HCT116 (cell line): ENCODE measurements around the gene GMIP. TPM values are rescaled to one million over a fixed set of nuclear protein-coding genes. Genes with fewer than 3 reads are reported as not detected.

ENCODE experiments used
- ATAC-seq: fragments of 200-7000 bp; cut with Tn5 transposase; 2 replicates; pipeline ENCODE4 v1.9.1; 2020; ENCODE audit warnings: mild to moderate bottlenecking, moderate library complexity
- BruUV-seq: library from RNA; stranded (reverse); fragments of 400-500 nt; replicated peaks from 2 replicates; lab custom pipeline; 2021; lab: Mats Ljungman, UMichigan
- CTCF ChIA-PET: fragments of 300-600 bp; sonication (Branson Sonifier 250); formaldehyde crosslinking; loops from one replicate; lab custom pipeline; 2021; ENCODE audit warnings: antibody characterized with exemption; lab: Charles Lee
- POLR2A ChIA-PET: fragments of 300-600, 350-600 bp; sonication (Branson Sonifier 250); formaldehyde crosslinking; loops from one replicate; lab custom pipeline; 2021; ENCODE audit warnings: antibody characterized with exemption; lab: Charles Lee
- RAD21 ChIA-PET, 2 experiments: fragments of 300-600 bp; sonication (Branson Sonifier 250); formaldehyde crosslinking; loops; one replicate each; lab custom pipeline; 2023; ENCODE audit warnings: low total read pairs in 2 of 2; ENCODE audit not compliant: uncharacterized antibody in 2 of 2, unreplicated experiment in 2 of 2, low non-redundant PET in 1 of 2; lab: Charles Lee
- DNase-seq: peaks from one replicate; pipeline ENCODE4 v3.0.0-alpha.2; 2010; ENCODE audit warnings: low read depth, low spot score
- H2AFZ ChIP-seq: fragments of 200-600 bp; shearing (Covaris generic), sonication (generic); 2 replicates; pipeline ENCODE4 v1.6.1; 2017; ENCODE audit warnings: low read depth, mixed run types, mixed read lengths, antibody characterized with exemption, low read length; ENCODE audit not compliant: poor library complexity, severe bottlenecking
- H3K27ac ChIP-seq: 2 replicates; pipeline ENCODE4 v1.5.1; 2012; ENCODE audit warnings: low read depth, low read length
- H3K27me3 ChIP-seq: fragments of 200-600 bp; sonication (generic); 2 replicates; pipeline ENCODE4 v1.6.1; 2016; ENCODE audit warnings: mixed run types, low read length, mixed read lengths; ENCODE audit not compliant: insufficient read depth
- H3K36me3 ChIP-seq, 2 experiments: fragments of 200-500 bp in 1 of 2; fragments of 200-600 bp in 1 of 2; sonication (Bioruptor generic) in 1 of 2; sonication (generic) in 1 of 2; 2 replicates each; pipeline versions ENCODE4 v1.5.1 to v1.6.1; 2014 to 2016; ENCODE audit warnings: low read length in 2 of 2, inconsistent platforms in 1 of 2, mixed read lengths in 1 of 2, mixed run types in 1 of 2; ENCODE audit not compliant: insufficient read depth in 2 of 2, control insufficient read depth in 1 of 2
- H3K4me1 ChIP-seq, 2 experiments: fragments of 200-600 bp in 1 of 2; sonication (generic) in 1 of 2; 2 replicates each; pipeline versions ENCODE4 v1.5.1 to v1.6.1; 2012 to 2017; ENCODE audit warnings: low read length in 2 of 2, inconsistent platforms in 1 of 2, mild to moderate bottlenecking in 1 of 2, mixed read lengths in 1 of 2, mixed run types in 1 of 2, moderate library complexity in 1 of 2; ENCODE audit not compliant: insufficient read depth in 2 of 2, control insufficient read depth in 1 of 2
- H3K4me2 ChIP-seq: fragments of 200-600 bp; sonication (generic); 2 replicates; pipeline ENCODE4 v1.6.1; 2017; ENCODE audit warnings: mixed run types, low read length, mixed read lengths
- H3K4me3 ChIP-seq, 2 experiments: fragments of 200-600 bp in 1 of 2; sonication (generic) in 1 of 2; replicated peaks in 1 of 2; 2 replicates each; pipeline ENCODE4 v1.5.1; 2011 to 2016; ENCODE audit warnings: low read length in 2 of 2, control low read depth in 1 of 2, low read depth in 1 of 2, mild to moderate bottlenecking in 1 of 2, mixed read lengths in 1 of 2, mixed run types in 1 of 2
- H3K79me2 ChIP-seq: fragments of 200-600 bp; sonication (generic); 2 replicates; pipeline ENCODE4 v1.6.1; 2017; ENCODE audit warnings: mild to moderate bottlenecking, mixed run types, low read length, moderate library complexity, mixed read lengths; ENCODE audit not compliant: insufficient read depth
- H3K9ac ChIP-seq: fragments of 200-600 bp; sonication (generic); 2 replicates; pipeline ENCODE4 v1.6.1; 2016; ENCODE audit warnings: low read length, mixed read lengths
- H3K9me2 ChIP-seq: fragments of 200-600 bp; sonication (generic), shearing (Covaris generic); 2 replicates; pipeline ENCODE4 v1.6.1; 2017; ENCODE audit warnings: mixed run types, mild to moderate bottlenecking, moderate library complexity; ENCODE audit not compliant: insufficient read depth
- H3K9me3 ChIP-seq, 2 experiments: fragments of 200-500 bp in 1 of 2; fragments of 200-600 bp in 1 of 2; sonication (Bioruptor generic) in 1 of 2; sonication (generic) in 1 of 2; 2 replicates each; pipeline ENCODE4 v1.6.1; 2014 to 2017; ENCODE audit warnings: low read length in 2 of 2, mixed read lengths in 2 of 2, inconsistent platforms in 1 of 2, low read depth in 1 of 2, mild to moderate bottlenecking in 1 of 2, mixed run types in 1 of 2, moderate library complexity in 1 of 2; ENCODE audit not compliant: control insufficient read depth in 1 of 2, insufficient read depth in 1 of 2
- H4K20me1 ChIP-seq: fragments of 200-600 bp; sonication (generic), shearing (Covaris generic); 2 replicates; pipeline ENCODE4 v1.6.1; 2017; ENCODE audit warnings: mixed run types, mild to moderate bottlenecking, moderate library complexity; ENCODE audit not compliant: insufficient read depth
- JUND ChIP-seq: IDR thresholded peaks from 2 replicates; pipeline ENCODE4 v1.6.1; 2012
- SP1 ChIP-seq: IDR thresholded peaks from 2 replicates; pipeline ENCODE4 v1.6.1; 2012; ENCODE audit warnings: low read depth
- SRF ChIP-seq: IDR thresholded peaks from 2 replicates; pipeline ENCODE4 v1.6.1; 2012; ENCODE audit warnings: low read depth
- TCF7L2 ChIP-seq: IDR thresholded peaks from 2 replicates; pipeline ENCODE4 v1.7.0; 2011; ENCODE audit warnings: borderline replicate concordance, inconsistent platforms; ENCODE audit not compliant: insufficient read depth, insufficient read length; ENCODE audit errors: extremely low read depth
- ZFX ChIP-seq: fragments of 450-650 bp; IDR thresholded peaks from 2 replicates; pipeline ENCODE4 v1.6.1; 2017
- ZNF274 ChIP-seq: fragments of 200-500 bp; sonication (Bioruptor generic); IDR thresholded peaks from 2 replicates; pipeline ENCODE4 v1.6.1; 2014; ENCODE audit warnings: mild to moderate bottlenecking, low read depth, low read length, inconsistent platforms
- intact Hi-C: fragments of 100-400 bp; cut with micrococcal nuclease; formaldehyde crosslinking; loops from 2 replicates; pipeline ENCODE4 v1.10.0; 2022
- total RNA-seq: library from RNA; stranded (reverse); gene quantifications from one replicate; pipeline ENCODE4 v1.2.1, GENCODE V29; 2021; ENCODE audit not compliant: unreplicated experiment
- TF ChIP-seq, protein P1 (sequence below), 3 experiments: fragments of 200-600 bp in 1 of 3; sonication (generic) in 1 of 3; IDR thresholded peaks in 2 of 3; conservative IDR thresholded peaks in 1 of 3; 2 replicates each; pipeline ENCODE4 v1.5.1; 2012 to 2017; ENCODE audit warnings: low read depth in 2 of 3, low read length in 2 of 3, antibody characterized with exemption in 1 of 3, borderline replicate concordance in 1 of 3, control low read depth in 1 of 3, mild to moderate bottlenecking in 1 of 3, mixed read lengths in 1 of 3, mixed run types in 1 of 3, moderate library complexity in 1 of 3; ENCODE audit not compliant: insufficient read depth in 1 of 3
- TF ChIP-seq, protein P2 (sequence below): IDR thresholded peaks from 2 replicates; pipeline ENCODE4 v1.6.1; 2012
- TF ChIP-seq, protein P3 (sequence below): IDR thresholded peaks from 2 replicates; pipeline ENCODE4 v1.6.1; 2012; ENCODE audit warnings: low read depth
- TF ChIP-seq, protein P4 (sequence below): IDR thresholded peaks from 2 replicates; pipeline ENCODE4 v1.6.1; 2011; ENCODE audit warnings: mild to moderate bottlenecking, low read length, moderate library complexity; ENCODE audit not compliant: insufficient replicate concordance; ENCODE audit errors: extremely low read depth

The GMIP gene
- total RNA-seq, 1 experiment from 2014 or later, result 16.3 TPM

DNA sequence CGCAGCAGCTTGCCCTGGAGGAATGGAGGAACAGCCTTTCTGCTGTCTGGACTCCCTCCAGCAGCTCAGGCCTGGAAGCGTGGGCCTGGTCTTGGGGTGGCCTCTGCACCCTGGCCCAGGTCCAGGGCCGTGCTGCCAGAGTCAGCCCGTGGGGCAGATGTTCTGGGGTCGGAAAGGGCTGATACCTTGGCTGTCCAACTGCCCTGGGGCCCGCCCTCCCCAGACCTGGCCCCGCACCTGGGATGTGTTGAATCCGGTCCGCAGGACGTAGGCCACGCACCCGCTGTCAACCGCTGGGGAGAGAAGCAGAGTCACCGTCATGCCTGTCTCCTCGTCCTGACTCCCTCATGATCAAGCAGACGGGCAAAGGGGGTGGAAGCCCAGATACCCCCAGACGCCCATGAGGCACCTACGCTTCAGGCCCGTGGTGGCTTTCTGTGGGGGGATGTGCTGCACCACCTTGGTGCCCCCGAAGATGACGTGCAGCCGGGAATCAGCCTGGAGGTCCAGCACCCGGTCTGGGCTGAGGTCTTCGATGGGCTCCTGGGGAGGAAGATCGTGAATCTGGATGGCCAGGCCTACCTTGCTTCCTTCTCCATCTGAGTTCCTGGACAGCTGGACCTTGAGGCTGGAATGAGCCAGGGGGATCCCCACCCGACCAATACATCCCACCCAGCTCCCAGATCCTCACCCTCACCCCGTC is 12.3 kb upstream of the GMIP start:
- no peaks in the 10 kb centered on the region for H3K9me3 ChIP-seq
- no peaks in the 10 kb centered on the region for H3K9me2 ChIP-seq
- no peak overlapping the region for H3K4me2 ChIP-seq
- RAD21 ChIA-PET, result no interaction called here
- POLR2A ChIA-PET, result no interaction called here
- intact Hi-C loops, result no loop called here
- no peak overlapping the region for H2AFZ ChIP-seq
- CTCF ChIA-PET, result no interaction called here
- peaks cover 16% of the 10 kb centered on the region for H3K79me2 ChIP-seq
- TF ChIP-seq JUND (no peak), ZNF274 (no peak), SRF (no peak), SP1 (no peak), TCF7L2 (no peak), ZFX (no peak)
- TF ChIP-seq, protein P1, sequence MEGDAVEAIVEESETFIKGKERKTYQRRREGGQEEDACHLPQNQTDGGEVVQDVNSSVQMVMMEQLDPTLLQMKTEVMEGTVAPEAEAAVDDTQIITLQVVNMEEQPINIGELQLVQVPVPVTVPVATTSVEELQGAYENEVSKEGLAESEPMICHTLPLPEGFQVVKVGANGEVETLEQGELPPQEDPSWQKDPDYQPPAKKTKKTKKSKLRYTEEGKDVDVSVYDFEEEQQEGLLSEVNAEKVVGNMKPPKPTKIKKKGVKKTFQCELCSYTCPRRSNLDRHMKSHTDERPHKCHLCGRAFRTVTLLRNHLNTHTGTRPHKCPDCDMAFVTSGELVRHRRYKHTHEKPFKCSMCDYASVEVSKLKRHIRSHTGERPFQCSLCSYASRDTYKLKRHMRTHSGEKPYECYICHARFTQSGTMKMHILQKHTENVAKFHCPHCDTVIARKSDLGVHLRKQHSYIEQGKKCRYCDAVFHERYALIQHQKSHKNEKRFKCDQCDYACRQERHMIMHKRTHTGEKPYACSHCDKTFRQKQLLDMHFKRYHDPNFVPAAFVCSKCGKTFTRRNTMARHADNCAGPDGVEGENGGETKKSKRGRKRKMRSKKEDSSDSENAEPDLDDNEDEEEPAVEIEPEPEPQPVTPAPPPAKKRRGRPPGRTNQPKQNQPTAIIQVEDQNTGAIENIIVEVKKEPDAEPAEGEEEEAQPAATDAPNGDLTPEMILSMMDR (IDR thresholded peaks at IDR 0.05 in 2 of 3, conservative IDR thresholded peaks at IDR 0.05 in 1 of 3; ENCODE audit: borderline replicate concordance in 1 of 3, insufficient read depth in 1 of 3, low read depth in 2 of 3, low read length in 2 of 3), result no peak
- TF ChIP-seq, protein P2, sequence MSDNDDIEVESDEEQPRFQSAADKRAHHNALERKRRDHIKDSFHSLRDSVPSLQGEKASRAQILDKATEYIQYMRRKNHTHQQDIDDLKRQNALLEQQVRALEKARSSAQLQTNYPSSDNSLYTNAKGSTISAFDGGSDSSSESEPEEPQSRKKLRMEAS, result no peak
- TF ChIP-seq, protein P3, sequence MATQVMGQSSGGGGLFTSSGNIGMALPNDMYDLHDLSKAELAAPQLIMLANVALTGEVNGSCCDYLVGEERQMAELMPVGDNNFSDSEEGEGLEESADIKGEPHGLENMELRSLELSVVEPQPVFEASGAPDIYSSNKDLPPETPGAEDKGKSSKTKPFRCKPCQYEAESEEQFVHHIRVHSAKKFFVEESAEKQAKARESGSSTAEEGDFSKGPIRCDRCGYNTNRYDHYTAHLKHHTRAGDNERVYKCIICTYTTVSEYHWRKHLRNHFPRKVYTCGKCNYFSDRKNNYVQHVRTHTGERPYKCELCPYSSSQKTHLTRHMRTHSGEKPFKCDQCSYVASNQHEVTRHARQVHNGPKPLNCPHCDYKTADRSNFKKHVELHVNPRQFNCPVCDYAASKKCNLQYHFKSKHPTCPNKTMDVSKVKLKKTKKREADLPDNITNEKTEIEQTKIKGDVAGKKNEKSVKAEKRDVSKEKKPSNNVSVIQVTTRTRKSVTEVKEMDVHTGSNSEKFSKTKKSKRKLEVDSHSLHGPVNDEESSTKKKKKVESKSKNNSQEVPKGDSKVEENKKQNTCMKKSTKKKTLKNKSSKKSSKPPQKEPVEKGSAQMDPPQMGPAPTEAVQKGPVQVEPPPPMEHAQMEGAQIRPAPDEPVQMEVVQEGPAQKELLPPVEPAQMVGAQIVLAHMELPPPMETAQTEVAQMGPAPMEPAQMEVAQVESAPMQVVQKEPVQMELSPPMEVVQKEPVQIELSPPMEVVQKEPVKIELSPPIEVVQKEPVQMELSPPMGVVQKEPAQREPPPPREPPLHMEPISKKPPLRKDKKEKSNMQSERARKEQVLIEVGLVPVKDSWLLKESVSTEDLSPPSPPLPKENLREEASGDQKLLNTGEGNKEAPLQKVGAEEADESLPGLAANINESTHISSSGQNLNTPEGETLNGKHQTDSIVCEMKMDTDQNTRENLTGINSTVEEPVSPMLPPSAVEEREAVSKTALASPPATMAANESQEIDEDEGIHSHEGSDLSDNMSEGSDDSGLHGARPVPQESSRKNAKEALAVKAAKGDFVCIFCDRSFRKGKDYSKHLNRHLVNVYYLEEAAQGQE, result no peak
- TF ChIP-seq, protein P4, sequence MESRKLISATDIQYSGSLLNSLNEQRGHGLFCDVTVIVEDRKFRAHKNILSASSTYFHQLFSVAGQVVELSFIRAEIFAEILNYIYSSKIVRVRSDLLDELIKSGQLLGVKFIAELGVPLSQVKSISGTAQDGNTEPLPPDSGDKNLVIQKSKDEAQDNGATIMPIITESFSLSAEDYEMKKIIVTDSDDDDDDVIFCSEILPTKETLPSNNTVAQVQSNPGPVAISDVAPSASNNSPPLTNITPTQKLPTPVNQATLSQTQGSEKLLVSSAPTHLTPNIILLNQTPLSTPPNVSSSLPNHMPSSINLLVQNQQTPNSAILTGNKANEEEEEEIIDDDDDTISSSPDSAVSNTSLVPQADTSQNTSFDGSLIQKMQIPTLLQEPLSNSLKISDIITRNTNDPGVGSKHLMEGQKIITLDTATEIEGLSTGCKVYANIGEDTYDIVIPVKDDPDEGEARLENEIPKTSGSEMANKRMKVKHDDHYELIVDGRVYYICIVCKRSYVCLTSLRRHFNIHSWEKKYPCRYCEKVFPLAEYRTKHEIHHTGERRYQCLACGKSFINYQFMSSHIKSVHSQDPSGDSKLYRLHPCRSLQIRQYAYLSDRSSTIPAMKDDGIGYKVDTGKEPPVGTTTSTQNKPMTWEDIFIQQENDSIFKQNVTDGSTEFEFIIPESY, result no peak
- no peaks in the 10 kb centered on the region for H3K27me3 ChIP-seq
- H3K4me1 ChIP-seq, result peaks cover 0 to 9% of the 10 kb centered on the region in 2 experiments; a peak in 1 of 4 replicates
- H3K27ac ChIP-seq, result no peak overlapping the region
- H3K4me3 ChIP-seq, result no peak overlapping the region
- no peak overlapping the region for H3K9ac ChIP-seq
- no peak for DNase-seq
- BruUV-seq, result no TSS peak
- H3K36me3 ChIP-seq, result peaks cover 56 to 61% of the 10 kb centered on the region in 2 experiments
- no peak for ATAC-seq
- no peaks in the 10 kb centered on the region for H4K20me1 ChIP-seq
